HG02798 (cell line): Measurements from ENCODE around the gene IL31RA.
A peak's percentile ranks its signal among the peaks of the same experiment; 100 is the strongest.

Experiments
- ATAC-seq: cut with Tn5 transposase; IDR thresholded peaks from one replicate; pipeline ENCODE4 v1.9.1; 2021; ENCODE audit warnings: mild to moderate bottlenecking; ENCODE audit not compliant: unreplicated experiment, poor library complexity

Gene IL31RA

DNA sequence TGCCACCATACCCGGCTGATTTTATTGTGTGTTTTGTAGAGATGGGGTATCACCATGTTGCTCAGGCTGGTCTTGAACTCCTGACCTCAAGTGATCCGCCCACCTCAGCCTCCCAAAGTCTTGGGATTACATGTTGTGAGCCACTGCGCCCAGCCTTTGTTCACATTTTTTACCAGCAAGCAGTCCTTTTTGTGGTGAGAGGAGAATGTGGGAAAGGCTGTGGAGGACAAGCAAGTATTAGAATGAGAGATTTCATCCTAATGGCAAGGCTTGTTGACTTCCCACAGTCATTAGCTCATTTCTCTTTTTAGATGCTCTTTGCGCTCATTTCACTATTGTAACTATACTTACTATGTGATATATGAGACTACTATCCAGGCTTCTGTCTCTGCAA is 6.1 kb downstream of the IL31RA start:
- ATAC-seq, result no peak

GRCh38 chr5:55858104-55858503 is 6.9 kb downstream of the IL31RA start:
- ATAC-seq, result no peak

DNA sequence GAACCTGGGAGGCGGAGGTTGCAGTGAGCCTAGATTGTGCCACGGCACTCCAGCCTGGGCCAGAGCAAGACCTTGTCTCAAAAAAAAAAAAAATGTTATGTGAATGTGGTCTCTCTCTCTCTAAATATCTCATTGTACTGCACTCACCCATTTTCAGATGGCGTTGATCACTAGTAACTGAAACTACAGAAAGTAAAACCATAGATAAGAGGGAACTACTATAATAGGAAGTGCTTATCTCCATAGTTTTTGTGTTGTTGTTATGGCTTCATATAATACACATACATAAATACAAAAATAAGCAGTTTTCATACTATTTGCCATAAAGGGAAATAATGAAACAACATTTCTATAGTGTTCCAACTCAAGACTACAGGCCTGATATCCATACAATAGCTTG is 9.1 kb downstream of the IL31RA start:
- ATAC-seq, result no peak

DNA sequence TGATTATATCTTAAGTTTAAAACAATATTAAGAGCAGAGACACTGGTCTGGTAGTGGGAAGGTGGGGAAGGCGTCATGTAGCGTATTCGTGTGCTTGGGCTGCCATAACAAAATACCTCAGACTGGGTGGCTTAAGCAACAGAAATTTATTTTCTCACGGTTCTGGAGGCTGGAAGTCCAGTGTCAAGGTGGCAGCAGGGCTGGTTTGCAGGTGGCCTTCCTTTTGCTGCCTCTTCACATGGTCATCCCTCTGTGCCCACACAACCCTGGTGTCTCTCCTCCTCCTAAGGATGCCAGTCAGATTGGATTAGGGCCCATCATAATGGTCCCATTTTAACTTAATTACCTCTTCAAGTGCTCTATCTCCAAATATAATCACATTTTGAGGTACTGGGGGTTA is 9.6 kb downstream of the IL31RA start:
- no peak for ATAC-seq

- ATAC-seq, result no peak
These were observed 13.7 kb downstream of the IL31RA start for GRCh38 chr5:55864606-55865541.

GRCh38 chr5:55865831-55866230 is 14.7 kb downstream of the IL31RA start:
- no peak for ATAC-seq

GRCh38 chr5:55866485-55866884 is 15.3 kb downstream of the IL31RA start:
- no peak for ATAC-seq

DNA sequence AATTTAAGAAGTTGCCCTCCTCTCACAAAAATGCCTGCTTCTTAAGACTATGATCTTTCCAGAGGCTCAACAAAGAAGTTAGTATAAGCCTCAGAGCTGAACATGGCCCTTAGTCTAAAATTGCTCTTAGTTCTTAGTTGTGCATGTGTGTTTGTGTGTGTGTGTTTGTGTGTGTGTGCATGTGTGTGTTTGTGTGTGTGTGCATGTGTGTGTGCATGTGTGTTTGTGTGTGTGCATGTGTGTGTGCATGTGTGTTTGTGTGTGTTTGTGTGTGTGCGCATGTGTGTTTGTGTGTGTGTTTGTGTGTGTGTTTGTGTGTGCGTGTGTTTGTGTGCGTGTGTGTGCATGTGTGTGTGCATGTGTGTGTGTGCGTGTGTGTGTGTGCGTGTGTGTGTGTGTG is 15.8 kb downstream of the IL31RA start:
- no peak for ATAC-seq

- no peak for ATAC-seq
These were observed 17.7 kb downstream of the IL31RA start for GRCh38 chr5:55868846-55869245.

GRCh38 chr5:55869847-55870246 is 18.7 kb downstream of the IL31RA start:
- ATAC-seq, result no peak

DNA sequence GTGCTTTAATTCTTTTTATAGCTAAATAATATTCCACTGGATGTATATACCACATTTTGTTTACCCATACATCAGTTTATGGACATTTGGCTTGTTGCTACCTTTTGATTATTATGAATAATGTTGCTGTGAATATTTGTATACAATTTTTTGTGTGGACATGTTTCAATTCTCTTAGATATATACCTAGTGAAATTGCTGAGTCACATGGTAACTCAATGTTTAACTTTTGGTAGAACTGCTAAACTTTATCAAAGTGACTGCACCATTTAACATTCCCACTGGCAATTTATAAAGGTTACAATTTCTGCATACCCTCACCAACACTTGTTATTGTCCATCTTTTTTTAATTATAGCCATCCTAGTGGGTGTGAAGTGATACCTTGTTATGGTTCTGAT is 22.1 kb downstream of the IL31RA start:
- ATAC-seq, result no peak

GRCh38 chr5:55877655-55878054 is 26.5 kb downstream of the IL31RA start:
- ATAC-seq, result no peak

DNA sequence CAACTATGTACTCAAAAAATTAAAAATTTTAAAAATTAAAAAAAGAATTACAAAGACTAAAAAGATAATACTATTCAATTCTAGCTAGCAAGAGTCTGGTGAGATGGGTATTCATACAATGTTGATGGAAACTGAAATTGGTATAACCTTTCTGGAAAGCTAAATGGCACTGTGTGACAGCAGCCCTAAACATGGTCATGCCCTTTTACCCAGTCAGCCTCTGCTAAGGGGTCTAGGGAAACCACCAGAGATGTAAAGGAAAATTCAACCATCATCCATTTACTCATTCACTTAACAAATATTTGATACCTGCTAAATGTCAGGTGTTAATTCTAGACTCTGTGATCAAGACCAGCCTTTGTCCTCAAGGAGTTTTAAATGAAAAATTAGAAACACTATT is 29.3 kb downstream of the IL31RA start:
- ATAC-seq, result no peak

GRCh38 chr5:55885359-55885758 is 34.2 kb downstream of the IL31RA start:
- ATAC-seq, result no peak

DNA sequence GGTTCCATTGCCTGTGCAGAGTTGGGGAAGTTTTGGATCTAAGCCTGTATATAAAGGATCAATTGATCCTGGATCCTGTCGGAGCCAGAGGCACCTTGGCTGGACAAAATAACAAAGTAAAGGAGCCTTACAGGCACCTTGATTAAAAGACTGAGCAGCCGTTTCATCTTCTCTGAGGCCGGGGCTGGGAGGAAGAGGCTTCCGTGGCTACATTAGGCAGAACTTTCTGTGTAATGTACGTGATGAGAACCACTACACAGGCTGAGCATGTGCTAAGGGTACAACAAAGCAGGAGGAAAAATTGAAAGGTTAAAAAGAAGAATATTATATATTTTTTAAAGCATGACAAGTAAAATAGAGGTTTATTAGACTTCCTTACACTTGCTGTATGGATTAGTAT is 37.0 kb downstream of the IL31RA start:
- ATAC-seq, result no peak

GRCh38 chr5:55892479-55892878 is 41.3 kb downstream of the IL31RA start:
- ATAC-seq, result no peak

- peak; percentile 35 for ATAC-seq
These were observed 43.0 kb downstream of the IL31RA start for GRCh38 chr5:55894135-55894534.

GRCh38 chr5:55895346-55895745 is 44.2 kb downstream of the IL31RA start:
- ATAC-seq, result no peak

GRCh38 chr5:55896238-55896637 is 45.1 kb downstream of the IL31RA start:
- no peak for ATAC-seq

DNA sequence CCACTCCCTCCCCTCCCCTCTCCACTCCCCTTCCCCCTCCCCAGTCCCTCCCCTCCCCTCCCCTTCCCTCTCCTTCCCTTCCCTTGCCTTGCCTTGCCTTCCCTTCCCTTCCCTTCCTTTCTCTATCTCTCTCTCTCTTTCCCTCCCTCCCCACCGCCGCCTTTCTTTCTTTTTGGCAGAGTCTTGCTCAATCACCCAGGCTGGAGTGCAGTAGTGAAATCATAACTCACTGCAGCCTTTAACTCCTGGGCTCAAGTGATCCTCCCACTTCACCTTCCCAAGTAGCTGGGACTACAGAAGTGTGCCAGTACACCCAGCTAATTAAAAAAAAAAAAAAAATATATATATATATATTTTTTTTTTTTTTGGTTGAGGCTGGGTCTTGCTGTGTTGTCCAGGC is 45.5 kb downstream of the IL31RA start:
- ATAC-seq, result no peak

DNA sequence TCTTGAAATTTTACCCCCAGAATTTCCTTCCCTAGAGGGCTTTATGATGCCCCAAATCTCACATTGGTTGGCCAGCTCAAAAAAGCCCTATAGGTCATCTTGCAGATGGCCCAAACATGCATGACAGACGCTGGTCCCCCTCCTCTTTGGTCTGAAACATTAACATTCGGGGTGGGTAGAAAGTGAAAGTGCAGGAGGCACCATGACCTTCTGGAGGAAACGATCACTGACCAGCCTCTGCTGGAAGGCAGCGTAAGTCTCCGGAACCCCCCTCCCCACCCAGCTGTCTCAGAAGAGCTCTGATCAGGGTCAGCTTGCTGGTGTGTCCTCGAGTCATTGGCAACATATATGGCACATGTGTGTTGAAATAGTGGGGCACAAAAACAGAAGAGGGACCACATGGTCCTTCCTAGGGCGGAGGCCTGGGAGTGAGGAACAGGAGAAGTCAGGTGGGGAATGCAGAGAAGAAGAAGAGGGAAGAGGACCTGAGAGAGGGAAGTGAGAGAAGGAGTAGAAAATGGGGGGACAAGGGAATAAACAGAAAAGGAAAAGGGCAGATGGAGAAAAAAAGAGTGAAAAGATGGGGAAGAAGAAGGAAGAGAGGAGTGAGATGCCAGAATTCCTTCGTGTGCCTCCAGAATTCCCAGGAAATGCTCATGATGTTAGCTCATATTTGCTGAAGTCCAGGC is 46.2 kb downstream of the IL31RA start:
- no peak for ATAC-seq

DNA sequence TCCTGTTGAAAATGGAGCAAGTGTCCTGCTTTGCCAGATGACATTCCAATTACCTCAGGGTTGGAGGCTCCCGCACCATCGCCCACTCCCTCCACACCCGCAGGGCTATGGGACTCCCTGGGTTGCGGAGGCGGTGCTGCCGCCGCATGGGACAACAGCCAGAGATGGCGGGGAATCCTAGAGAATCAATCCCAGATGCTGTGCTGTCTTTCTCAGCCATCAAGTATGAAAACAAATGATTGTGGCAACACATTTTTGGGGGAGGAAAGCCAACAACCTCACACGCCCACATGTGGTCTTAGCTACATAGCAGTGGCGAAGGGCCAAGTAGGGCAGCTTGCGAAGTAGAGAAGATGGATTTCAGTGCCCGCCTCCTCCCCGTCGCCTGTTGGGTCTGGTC is 46.7 kb downstream of the IL31RA start:
- no peak for ATAC-seq
